Skin epidermis (tissue), 12 donors: Measurements from ENCODE around the gene RRP7A.
"Not testable (repeated sequence)": the region's sequence is repeated elsewhere in the genome, so short reads cannot be mapped to it uniquely, and the experiment has no call there.

ENCODE experiments used
- H3K27ac ChIP-seq, 21 experiments: fragments of 200-600 bp; sonication (generic) in 11 of 21; one replicate each; pipeline ENCODE4 v1.5.0; 2020; ENCODE audit warnings: mild to moderate bottlenecking in 3 of 21, inconsistent platforms in 2 of 21, moderate library complexity in 2 of 21
- H3K4me3 ChIP-seq, 7 experiments: fragments of 200-600 bp; sonication (generic) in 2 of 7; one replicate each; pipeline ENCODE4 v1.5.0; 2020; ENCODE audit warnings: inconsistent platforms in 2 of 7, mild to moderate bottlenecking in 2 of 7, moderate library complexity in 1 of 7

RRP7A gene

DNA sequence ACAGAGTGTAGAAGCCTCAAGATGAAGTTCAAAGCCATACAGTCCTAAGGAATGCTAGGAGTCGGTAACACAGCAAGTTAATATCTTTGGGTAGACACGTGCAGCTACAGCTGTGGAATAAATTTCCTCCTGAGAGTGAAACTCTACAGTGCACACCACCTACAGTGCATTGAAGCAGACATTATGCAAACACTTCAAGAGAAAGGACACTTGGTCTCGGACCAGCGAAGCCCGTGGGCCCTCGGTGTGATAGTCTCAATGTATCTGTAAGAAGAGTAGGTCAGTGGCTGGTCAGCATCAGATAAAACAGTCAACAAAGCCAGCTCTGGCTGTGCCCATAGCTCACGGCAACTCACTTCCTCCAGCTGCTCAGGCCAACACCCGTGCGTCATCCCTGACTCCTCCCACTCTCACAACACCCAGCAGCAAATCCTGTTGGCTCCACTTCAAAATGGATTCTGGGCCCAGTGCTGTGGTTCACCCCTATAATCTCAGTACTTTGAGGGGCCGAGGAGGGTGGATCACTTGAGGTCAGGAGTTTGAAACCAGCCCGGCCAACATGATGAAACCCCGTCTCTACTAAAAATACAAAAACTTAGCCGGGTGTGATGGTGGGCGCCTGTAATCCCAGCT, 17.7 kb upstream of the RRP7A start:
- peak overlapping the region in 11 of 21 experiments; percentile 22 to 61 (median 45) for H3K27ac ChIP-seq

DNA sequence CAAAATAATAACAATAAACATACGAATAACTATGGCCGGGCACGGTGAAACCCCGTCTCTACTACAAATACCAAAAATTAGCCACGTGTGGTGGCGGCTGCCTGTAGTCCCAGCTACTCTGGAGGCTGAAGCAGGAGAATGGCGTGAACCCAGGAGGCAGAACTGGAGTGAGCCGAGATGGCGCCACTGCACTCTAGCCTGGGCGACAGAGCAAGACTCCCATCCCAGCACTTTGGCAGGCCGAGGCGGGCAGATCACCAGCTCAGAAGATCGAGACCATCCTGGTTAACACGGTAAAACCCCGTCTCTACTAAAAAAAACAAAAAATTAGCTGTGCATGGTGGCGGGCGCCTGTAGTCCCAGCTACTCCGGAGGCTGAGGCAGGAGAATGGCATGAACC, 17.0 kb upstream of the RRP7A start:
- peak overlapping the region in 9 of 21 experiments; percentile 22 to 61 (median 42) for H3K27ac ChIP-seq
- H3K4me3 ChIP-seq, result not testable (repeated sequence)

More for the DNA sequence above, 17.7 kb upstream of the RRP7A start:
- not testable (repeated sequence) for H3K4me3 ChIP-seq

DNA sequence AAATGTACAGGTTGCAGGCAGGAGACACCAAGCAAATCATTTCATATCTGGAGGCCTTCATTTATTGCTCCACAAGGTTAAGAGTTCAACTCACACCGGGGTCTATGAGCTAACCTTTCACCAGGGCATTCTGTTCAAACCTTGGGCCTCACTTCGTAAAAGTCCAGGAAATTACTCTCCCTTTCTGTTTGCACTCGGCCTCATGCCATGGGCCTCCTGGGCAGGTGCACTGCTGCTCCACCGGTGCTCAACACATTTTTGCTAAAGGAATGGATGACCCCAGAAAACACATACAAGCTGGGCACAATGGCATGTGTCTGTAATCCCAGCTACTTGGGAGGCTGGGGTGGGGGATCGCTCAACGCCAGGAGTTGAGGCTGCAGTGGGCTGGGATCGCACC, 16.6 kb upstream of the RRP7A start:
- peak overlapping the region in 3 of 21 experiments; percentile 37 to 58 (median 54) for H3K27ac ChIP-seq
- H3K4me3 ChIP-seq, result no peak overlapping the region

DNA sequence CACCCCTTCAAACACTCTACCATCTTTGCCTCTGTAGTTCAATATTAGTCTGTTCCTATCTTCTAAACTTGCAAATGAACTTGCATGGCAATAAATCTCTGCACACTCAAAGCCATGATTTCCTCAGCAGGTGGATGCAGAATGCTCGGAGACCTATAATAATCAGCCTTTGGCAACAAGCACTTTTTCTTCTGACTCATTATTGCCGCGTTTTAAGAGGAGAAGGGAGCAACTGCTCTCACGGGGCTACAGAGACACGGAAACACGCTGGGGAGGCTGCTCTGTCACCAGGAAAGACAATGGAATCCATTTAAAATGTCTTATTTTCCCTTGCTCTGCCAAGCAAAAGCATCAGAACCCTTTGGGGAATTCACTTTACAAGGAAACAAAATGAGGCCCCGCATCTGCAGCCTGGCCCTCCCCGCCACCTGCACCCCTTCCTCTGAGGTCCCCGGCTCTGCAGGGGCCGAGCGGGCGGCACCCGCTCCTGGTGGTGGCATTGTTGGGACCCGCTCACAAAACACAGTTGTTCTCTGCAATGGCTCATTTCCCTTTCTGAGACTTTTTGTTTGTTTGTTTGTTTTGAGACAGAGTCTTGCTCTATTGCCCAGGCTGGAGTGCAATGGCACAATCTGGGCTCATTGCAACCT, 15.6 kb upstream of the RRP7A start:
- not testable (repeated sequence) for H3K27ac ChIP-seq, H3K4me3 ChIP-seq

DNA sequence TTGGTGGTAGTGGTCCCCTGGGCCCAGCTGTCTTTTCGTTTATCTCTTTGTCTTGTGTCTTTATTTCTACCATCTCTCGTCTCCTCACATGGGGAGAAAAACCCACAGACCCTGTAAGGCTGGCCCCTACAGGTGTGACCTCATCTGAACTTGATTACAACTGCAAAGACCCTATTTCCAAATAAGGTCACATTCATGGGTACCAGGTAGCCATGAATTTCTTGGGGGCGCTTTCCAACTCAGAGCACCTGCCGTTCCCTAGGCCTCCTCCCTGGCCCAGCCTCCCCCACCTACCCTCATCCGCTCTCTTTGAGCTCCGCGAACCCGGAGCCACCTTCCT, 14.0 kb upstream of the RRP7A start:
- H3K27ac ChIP-seq, result peak overlapping the region in 4 of 21 experiments; percentile 39 to 65 (median 52)

DNA sequence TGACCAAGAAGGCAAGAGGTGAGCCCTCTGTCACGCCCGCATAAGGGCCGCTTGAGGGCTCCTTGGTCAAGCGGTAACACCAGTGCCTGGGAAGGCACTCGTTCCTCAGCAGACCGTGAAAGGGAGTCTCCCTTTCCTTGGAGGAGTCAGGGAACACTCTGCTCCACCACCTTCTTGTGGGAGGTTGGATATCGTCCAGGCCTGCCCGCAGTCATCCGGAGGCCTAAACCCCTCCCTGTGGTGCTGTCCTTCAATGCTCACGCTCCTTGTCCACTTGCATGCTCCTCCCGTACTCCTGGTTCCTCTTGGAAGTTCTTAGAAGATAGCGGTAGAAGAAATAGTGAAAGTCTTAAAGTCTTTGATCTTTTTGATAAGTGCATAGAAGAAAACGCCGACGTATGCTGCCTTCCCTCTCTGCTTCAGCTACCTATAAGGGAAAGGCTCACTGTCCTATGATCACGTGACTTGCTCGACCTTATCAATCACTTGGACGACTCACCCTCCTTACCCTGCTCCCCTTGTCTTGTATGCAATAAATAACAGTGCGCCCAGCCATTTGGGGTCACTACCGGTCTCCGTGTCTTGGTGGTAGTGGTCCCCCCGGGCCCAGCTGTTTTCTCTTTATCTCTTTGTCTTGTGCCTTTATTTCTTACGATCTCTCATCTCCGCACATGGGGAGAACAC, 11.9 kb upstream of the RRP7A start:
- not testable (repeated sequence) for H3K4me3 ChIP-seq, H3K27ac ChIP-seq

More for the DNA sequence above, 14.0 kb upstream of the RRP7A start:
- no peak overlapping the region for H3K4me3 ChIP-seq

GRCh38 chr22:42529435-42529834, 9.8 kb upstream of the RRP7A start:
- H3K27ac ChIP-seq, H3K4me3 ChIP-seq: not testable (repeated sequence)

- no peak overlapping the region for H3K4me3 ChIP-seq
- H3K27ac ChIP-seq, result no peak overlapping the region
These were observed 9.2 kb upstream of the RRP7A start for GRCh38 chr22:42528591-42529307.

DNA sequence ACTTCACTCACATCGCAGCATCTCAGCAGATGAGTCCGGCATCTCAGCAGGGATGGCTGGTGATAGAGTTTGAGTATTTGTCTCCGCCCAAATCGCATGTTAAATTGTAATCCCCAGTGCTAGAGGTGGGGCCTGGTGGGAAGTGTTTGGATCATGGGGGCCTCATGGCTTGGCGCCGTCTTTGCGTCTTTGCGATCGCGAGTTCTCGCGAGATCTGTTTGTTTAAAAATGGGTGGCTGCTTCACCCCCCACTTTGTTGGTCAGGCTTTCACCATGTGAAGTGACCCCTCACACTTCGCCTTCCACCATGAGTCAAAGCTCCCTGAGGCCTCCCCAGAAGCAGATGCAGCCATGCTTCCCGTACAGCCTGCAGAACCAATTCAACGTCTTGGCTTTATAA, 3.0 kb upstream of the RRP7A start:
- Histone ChIP-seq H3K4me3 (no peak overlapping the region), H3K27ac (no peak overlapping the region)

GRCh38 chr22:42521228-42521546, 1.6 kb upstream of the RRP7A start:
- no peak overlapping the region for H3K27ac ChIP-seq
- no peak overlapping the region for H3K4me3 ChIP-seq

- H3K27ac ChIP-seq, result peak overlapping the region; percentile 44 to 95 (median 88)
- peak overlapping the region; percentile 66 to 97 (median 89) for H3K4me3 ChIP-seq
These were observed 715 bp downstream of the RRP7A start for GRCh38 chr22:42518638-42519524.

DNA sequence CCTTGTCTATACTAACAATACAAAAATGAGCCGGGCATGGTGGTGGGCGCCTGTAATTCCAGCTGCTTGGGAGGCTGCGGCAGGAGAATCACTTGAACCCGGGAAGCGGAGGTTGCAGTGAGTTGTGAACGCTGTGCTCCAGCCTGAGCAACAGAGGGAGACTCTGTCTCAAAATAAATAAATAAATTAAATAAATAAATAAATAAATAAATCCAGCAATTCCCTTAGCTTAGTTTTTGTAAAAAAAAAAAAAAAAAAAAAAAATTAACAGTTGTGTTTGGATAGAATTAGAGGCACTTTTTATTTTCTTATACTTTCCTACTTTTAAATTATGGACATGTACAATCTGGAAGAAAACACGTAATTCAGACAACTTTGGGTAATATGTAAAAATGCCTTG, 2.5 kb downstream of the RRP7A start:
- not testable (repeated sequence) for H3K4me3 ChIP-seq, H3K27ac ChIP-seq

- Histone ChIP-seq H3K4me3 (no peak overlapping the region), H3K27ac (no peak overlapping the region)
These were observed 3.7 kb downstream of the RRP7A start for GRCh38 chr22:42515896-42516295.

GRCh38 chr22:42515304-42515703, 4.3 kb downstream of the RRP7A start:
- not testable (repeated sequence) for H3K4me3 ChIP-seq, H3K27ac ChIP-seq

GRCh38 chr22:42514331-42514730, 5.3 kb downstream of the RRP7A start:
- H3K27ac ChIP-seq, H3K4me3 ChIP-seq: not testable (repeated sequence)

DNA sequence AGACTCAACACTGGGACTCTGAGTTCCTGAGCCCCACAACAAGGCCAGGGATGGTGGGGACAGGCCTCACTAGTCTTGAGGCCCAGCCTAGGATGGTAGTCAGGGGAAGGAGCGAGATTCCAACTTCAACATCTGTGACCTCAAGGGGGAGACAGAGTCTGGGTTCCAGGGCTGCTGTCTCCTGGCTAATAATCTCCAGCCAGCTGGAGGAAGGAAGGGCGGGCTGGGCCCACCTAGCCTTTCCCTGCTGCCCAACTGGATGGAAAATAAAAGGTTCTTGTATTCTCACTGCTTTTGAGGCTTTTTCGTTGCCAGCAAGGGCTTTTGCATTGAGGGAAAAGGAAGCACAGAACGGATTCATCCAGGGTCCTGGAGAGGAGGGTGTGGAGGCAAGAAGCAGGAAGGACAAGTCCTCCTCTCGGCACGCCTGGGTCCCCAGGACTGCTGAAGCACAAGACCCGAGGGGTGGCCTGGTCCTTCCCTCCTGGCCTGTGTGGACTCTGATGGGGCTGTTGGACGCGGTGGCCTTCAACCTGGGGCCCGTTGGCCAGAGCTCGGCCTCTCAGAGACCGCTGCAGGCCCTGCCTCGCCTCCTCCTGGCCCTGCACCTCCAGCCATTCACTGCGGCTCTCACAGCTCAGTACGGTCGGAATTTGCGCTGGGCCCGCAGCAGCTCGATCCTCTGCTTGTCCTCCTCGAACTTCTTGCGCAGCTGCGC, 7.2 kb downstream of the RRP7A start:
- not testable (repeated sequence) for H3K4me3 ChIP-seq, H3K27ac ChIP-seq

DNA sequence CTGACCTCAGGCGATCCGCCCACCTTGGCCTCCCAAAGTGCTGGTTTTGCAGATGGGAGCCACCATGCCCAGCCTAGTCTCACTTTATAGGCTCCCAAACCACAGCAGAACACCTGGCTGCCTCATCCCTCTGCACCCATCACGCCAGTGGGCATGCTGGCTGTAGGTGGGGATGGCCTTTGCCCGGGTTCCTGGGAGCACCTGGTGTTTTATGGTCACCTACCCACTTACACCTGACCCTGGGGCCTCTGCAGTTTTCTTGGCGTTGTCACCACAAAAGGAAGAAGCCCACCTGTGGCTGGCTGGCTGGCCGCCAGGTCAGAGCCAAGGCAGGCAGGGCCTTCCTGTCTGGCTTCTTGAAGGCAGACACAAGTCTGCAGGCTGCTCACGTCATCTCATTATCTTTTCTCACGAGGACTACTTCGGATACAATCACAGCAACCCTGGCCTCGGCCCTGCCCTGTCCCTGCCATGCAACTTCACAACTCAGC, 8.2 kb downstream of the RRP7A start:
- Histone ChIP-seq H3K4me3 (no peak overlapping the region), H3K27ac (no peak overlapping the region)

GRCh38 chr22:42509548-42509947, 10.0 kb downstream of the RRP7A start:
- Histone ChIP-seq H3K27ac (no peak overlapping the region), H3K4me3 (no peak overlapping the region)

- not testable (repeated sequence) for H3K4me3 ChIP-seq, H3K27ac ChIP-seq
These were observed 10.6 kb downstream of the RRP7A start for GRCh38 chr22:42508975-42509364.
